ENCODE data around the gene NEURL1.
"Not testable (repeated sequence)": the region's sequence is repeated elsewhere in the genome, so short reads cannot be mapped to it uniquely, and the experiment has no call there.

The NEURL1 gene

DNA sequence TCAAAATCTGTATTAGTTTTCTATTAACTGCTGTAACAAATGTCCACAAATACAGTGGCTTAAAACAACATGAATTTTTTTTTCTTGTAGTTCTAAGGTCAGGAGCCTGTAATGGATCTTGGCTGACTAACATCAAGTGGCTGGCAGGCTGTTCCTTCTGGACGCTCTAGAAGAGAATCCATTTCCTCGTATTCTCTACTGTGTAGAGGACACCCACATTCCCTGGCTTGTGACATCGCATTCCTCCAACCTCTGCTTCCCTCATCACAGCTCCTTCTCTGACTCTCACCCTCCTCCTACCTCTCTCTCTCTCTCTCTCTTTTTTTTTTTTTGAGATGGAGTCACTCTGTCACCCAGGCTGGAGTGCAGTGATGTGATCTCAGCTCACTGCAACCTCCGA, 30.0 kb upstream of the NEURL1 start:
- DNase-seq (ENCODE audit: low read depth), result peak; percentile 37

DNA sequence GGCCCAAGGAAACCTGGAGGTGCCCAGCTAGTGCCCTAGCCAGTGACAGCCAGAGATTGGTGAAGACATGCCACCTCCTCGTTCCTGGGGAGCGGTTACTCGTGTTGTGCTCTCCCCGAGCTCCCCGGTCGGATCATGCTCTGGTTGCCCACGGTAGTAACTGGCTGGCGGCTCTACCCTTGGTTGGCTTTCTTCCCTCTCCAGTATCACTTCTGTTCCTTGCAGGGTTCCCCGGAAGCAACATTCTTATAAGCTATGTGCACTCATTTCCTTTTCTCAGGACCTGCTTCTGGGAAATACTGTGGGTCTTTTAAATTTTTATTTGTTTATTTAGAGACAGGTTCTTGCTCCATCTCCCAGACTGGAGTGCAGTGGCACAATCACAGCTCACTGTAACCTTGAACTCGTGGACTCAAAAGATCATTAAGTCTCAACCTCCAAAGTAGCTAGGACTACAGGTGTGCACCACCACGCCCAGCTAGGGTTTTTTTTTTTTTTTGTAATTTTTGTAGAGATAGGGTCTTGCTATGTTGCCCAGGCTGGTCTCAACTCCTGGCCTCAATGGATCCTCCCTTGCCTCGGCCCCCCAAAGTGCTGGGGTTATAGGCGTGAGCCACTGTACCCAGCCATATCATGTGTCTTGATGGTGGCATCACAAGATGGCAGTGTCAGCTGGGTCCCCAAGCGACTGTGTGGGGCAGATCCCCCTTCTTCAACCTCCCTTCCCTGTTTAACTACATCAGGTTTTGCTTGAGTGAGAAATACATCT, 27.9 kb upstream of the NEURL1 start:
- DNase-seq (ENCODE audit: low read depth), result no peak

DNA sequence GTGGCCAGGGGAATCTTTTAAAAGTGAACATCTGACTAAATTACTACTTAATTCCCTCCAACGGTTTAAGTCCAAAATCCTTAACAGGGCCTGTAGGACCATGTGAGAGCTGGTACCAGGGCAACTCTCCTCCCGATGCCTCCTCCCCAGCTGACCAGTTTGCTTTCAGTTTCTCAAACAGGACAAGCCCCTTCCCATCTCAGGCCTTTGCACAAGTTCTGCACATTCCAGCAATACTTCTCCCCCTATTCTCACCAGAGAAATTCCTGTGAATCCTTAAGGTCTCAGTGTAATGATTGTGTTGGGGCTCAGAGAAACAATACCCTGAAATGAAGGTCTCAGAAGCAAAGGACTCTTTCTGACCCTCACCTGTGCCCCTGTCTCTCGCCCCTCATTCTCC, 26.8 kb upstream of the NEURL1 start:
- peak; percentile 51 for DNase-seq (ENCODE audit: low read depth)

DNA sequence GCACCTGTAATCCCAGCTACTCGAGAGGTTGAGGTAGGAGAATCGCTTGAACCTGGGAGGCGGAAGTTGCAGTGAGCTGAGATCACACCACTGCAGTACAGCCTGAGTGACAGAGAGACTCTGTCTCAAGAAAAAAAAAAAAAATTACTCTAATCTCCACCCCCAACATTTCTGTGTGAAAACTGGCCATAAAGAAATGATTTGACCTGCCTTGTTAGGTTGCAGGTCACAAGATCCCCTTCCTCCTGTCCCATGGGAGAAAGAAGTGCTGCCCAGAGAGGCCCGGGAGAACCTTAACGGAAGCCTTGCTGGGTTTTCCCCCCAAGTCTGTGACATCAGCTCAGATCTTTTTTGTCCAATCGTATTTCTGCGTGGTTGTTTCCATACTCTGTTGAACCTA, 26.1 kb upstream of the NEURL1 start:
- no peak for DNase-seq (ENCODE audit: low read depth)

DNA sequence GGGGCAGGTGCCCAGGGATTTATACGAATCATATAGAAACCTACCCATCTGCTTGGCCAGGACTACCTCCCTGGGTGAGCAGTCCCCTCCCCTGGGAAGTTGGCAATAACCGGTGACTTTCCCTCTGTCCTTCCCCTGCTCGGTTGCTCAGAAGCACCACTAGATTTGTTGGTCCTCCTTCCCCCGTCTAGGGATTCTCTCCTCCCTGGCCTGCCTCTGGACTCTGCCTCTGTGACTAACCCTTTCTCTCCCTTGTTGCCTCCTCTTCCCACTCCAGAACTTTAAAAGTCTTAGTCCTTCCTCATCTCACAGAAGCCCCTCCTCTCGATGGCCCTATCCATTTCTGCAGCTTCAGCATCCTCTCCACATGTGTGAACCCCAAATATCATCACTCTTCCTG, 24.3 kb upstream of the NEURL1 start:
- DNase-seq (ENCODE audit: low read depth), result no peak

DNA sequence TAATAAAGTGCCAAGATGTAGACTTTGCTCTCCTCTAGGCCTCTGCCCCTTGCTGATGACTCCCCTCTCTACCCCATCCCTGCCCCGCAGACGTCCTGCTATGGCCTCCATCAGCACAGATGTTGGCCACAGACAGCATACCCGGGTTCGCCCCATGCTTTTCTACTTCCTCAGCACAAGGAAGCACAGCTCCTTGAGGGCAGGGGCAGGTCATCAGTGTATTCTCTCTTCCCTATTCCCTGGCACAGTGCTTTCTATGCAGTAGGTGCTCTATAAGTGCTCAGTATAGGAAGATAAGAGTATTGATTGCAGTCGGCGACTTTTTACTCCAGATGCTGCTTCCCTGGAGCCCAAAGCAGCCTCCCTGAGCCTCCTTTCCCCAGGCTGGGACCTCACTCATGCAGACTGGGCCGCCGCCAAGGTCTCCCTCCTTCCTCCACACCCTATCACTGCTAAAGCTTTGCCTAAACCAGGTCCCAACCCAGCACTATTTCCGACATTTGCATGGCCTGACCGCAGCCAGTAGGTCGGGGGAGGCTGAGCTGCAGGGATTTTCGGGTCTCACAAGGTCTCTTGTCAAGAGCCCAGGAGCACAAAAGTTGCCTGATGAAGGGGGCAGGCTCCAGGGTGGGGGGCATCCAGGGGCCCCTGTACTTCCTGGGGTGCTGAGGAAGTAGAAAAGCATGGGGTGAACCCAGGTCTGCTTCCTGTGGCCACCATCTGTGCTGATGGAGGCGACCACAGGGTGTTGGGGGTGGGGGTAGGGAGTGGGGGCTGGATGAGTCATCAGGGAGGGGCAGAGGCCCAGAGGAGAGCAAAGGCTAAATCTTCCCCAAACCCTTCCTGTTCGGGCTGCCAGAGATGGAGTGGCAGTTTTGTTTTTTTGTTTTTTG, 22.5 kb upstream of the NEURL1 start:
- DNase-seq (ENCODE audit: low read depth), result peak; percentile 30

DNA sequence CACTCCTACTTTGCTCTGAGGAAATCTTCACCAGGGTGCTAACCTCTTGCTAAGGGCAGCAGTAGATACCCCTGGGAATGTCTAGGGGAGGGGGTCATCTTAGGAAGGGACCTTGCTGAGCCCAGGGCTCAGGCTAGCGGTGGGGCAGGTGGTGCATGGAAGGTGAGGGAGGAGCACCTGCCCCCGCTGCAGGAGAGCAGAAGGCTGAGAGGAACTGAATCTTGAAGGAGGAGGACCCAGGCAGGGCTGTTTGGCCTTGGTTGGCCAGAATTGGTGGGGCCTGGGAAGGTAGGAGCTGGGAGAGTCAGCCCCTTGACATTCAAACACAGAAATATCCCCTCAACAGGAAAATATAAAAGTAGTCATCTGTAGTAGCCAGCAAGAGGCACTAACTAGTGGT, 21.5 kb upstream of the NEURL1 start:
- DNase-seq (ENCODE audit: low read depth), result no peak

DNA sequence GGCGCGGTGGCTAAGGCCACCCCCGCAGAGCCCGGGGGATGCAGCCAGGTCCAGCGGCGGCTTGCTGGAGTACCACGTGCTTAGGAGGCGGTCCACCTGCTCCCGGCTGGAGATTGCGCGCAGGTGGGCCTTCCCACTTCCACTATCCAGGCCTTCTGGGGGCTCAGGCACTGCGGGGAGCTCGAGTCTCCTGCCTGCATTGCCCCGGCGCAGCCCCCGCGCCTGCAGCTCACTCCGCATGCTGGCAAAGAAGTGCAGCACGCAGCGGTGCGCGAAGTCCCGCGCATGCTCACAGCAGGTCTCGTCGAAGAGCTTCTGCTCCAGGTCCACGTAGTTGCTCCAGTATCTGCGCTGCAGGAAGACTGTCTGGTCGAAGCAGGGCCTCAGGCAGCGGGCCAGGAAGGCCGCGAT, 20.2 kb upstream of the NEURL1 start:
- DNase-seq (ENCODE audit: low read depth), result no peak

DNA sequence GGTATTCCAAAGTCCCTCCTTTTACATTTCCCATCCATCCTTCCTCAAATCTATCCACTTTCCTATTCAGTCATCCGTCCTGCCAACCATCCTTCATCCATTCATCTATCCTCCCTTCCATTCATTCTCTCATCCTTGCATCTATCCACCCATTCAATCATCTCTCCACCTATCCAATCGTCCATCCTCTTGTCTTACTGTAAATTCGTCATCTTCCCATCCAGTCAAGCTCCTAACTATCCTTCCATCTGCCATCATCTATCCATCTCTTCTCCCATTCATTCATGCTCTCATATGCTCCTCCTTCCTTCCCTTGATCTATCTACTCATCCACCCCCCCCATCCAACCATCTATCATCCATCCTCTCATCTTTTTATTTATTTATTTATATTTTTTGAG, 19.4 kb upstream of the NEURL1 start:
- DNase-seq (ENCODE audit: low read depth), result no peak

DNA sequence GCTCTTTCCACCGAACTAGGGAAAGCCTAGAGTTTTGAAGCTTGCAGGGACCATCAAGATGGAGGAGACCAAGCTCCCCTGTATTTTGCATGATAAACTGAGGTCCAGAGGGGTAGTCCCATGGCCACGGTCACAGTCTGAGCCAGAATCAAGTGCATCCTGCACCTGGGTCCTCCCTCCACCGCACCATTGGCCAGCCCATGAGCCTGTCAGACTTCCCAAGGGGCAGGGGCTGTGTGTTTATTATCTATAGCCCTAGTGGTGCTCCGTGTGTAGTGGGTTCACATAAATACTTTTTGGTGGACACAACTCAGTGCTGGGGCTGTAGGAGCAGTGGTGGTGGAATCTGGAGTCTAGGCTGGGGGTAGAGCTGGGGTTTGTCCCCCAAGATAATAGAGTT, 18.1 kb upstream of the NEURL1 start:
- DNase-seq (ENCODE audit: low read depth), result no peak

DNA sequence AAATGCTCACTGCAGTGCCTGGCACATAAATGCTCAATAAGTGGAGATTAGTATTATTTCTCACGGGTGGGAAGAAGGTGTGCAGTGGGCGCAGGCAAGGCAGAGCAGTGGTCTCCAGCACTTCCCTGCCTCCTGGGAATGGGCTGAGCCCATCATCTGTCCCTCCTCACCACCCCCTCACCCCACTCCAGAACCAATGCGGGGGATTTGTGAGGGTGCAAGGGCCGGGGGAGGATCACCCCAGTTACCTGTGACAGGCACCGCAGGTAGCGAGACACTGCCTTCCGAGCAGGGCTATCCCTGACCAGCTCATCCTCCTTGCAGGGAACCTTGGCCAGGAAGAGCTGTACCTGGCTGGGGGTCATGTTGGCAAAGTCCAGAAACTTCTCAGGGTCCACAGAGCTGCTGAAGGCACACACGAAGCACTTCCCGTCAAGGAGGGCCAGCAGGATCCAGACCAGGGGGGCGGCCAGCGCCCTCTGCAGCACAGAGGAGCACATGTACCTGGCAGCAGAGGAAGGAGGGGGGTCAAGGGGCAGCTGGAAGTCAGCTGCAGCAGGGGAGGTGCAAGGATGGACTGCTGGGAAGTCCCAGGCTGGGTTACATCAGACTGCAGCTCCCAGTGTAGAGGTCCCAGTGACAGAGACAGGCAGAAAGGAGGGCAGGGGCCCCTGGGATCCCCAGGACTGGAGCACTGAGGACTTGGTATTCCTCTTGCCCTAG, 17.3 kb upstream of the NEURL1 start:
- peak; percentile 23 for DNase-seq (ENCODE audit: low read depth)

DNA sequence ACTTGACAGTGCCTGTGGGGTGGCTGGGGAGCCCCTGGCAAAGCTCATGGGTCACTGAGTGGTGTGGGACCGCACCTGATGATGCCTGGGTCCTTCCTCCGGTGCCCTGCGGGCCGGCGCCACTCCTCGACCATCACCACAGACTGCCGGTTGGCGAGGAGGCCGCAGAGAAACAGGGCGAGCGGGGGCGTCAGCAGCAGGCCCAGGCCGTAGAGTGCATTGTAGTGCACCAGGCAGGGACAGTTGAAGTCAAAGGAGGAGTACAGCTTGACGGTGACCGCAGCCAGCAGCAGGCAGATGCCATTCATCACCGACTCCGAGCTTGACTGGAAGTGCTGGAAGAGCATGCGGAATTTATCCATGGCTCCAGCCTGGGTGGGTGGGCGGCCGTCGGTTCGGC, 14.8 kb upstream of the NEURL1 start:
- no peak for DNase-seq (ENCODE audit: low read depth)

DNA sequence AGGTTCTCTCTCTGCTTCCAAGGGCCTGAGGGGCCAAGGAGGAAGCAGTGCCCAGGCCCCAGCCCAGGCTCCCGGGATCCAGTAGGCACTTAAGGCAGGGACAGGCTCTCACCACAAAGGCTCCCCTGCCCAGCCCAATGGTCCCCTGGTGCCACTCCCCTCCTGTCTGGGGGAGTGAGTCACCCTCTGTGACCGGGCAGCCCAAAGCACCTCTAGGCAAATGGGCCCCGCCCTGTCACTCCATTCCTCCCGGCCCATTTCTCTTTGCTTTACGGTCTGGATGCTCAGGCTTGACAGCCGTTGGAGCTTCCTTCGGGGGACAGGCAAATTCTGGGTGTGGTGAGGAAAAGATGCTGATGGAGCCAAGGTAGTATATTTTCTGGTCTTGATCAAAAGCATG, 14.4 kb upstream of the NEURL1 start, which contains the start of gene CALHM3:
TSS of gene CALHM3 (minus strand) at position 106 of the 400 bp plus-strand sequence. CDS start 208 bp downstream, outside the sequence.
- peak; percentile 54 for DNase-seq (ENCODE audit: low read depth)

DNA sequence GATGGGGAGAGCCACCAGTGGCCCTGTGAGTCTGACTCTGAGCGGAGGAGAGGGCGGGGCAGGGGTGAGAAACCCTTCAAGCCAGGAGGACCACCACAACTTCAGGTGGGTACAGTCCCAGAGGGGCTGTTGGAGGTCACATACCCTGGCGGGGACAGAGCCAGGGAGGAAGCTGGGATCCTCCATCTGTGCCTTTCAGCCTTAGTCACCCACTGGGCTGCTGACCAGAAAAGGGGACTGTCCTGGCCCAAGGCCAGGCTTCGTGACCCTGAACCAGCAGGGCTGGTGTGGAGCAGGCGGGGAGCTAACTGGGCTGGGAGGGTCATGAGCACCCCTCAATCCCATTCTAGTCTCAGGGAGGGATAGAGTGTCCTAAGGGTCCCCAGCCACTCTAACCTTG, 13.0 kb upstream of the NEURL1 start:
- DNase-seq (ENCODE audit: low read depth), result peak; percentile 68

DNA sequence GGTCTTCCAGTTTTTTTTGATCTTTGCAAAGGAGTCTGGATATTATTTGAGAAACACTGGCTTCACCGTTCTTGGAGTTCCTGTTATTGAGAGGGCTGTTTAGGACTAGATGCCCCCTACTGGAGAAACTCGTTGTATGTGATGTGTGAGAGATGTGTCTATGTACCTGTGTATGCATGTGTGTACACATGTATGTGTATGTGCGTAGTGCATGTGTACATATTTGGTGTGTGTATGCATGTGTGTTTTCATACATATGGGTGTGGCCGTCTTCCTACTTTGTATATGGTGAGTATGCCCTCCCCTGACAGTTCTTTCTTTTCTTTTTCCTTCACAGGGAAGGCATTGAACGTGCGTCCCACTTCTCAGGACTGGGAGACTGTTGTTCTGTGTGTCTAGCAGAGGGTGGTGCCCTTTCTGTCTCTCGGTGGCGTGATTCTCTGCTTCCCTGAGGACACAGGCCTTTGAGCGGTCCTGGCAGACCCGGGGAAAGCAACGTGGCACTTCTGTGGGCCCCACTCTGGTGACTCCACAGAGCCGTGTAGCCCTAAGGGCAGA, 11.5 kb upstream of the NEURL1 start:
- DNase-seq (ENCODE audit: low read depth), result peak; percentile 74

DNA sequence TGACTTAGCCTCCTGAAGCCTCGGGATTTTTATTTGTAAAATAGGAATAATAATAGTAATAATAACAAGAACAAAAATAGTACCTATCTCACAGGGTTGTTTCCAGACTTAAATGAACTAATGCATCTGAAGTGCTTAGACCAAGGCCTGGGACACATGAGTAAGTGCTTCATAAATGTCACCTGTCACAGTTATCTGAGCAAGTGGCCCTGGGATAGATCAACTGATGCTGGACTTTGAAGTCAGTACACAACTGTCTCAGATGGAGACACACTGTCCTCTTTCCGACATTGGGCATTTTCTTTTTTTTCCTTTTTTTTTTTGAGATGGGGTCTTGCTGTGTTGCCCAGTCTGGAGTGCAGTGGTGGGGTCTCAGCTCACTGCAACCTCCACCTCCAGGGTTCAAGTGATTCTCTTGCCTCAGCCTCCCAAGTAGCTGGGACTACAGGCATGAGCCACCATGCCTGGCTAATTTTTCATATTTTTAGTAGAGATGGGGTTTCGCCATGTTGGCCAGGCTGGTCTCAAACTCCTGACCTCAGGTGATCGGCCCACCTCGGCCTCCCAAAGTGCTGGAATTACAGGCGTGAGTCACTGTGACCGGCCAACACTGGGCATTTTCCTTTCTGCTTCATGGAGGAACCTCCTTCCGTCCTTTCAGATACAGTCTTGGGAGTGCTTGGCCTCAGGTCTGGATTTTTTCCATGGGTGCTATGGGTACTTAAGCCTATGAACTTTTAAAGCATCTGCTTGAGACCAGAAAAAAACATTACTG, 6.7 kb upstream of the NEURL1 start:
- DNase-seq (ENCODE audit: low read depth), result not testable (repeated sequence)

DNA sequence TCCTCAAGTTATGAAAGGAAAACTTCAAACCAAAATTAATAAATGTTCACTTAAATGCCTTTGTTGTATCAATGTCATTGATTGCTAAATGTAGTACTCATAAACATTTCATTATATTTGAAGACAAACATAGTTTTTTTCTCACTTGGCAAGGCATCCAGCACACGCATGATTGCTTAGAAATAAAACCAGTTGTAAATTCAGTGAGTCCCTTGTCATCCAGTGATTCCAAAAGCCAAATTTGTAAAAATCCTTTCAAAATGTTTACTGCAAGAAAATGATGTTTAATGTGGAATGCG, 6.1 kb upstream of the NEURL1 start:
- no peak for DNase-seq (ENCODE audit: low read depth)

DNA sequence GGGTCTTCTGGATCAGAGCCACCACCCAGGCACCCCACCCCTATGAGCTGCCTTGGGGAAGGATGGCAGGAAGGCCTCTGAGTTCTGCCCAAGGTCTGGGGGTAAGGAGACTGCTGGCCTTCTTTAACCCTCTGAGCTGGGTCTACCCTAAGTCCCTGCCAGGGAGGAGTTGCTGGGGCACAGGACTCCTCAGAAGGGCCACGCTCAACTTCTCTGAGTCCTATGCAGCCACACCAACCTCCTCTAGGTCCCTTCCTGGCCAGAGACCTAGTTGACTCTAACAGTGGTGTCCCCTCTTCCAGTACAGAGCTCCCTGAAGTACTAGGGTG, 2.6 kb upstream of the NEURL1 start:
- no peak for DNase-seq (ENCODE audit: low read depth)

DNA sequence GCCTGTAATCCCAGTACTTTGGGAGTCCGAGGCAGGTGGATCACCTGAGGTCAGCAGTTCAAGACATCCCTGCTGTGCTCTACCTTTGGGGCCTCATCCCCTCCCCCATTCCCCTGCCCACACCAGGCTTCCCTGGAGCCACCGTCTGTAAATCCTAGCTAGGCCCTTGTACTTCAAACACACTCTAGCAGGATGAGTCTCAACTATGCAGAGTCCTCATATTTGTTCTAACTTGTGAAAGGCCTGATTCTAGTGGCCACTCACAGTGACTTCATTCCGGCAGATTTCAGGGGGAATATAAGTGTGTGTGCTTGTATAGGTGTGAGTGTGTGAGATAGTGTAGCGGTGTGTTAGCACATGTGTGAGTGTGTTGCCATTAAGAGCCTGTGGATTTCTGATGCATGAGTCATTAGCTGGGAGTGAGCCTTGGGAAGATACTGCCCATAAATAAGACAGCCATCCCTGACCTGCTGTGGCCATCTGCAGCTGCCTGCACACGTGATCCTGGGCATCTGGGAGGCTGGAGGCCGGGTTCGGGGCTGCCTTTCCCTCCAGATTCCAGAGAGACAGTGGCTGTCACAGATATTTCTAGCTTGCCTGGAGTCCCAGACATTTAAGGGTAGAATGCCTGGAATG, 1.7 kb upstream of the NEURL1 start:
- DNase-seq (ENCODE audit: low read depth), result peak; percentile 98

DNA sequence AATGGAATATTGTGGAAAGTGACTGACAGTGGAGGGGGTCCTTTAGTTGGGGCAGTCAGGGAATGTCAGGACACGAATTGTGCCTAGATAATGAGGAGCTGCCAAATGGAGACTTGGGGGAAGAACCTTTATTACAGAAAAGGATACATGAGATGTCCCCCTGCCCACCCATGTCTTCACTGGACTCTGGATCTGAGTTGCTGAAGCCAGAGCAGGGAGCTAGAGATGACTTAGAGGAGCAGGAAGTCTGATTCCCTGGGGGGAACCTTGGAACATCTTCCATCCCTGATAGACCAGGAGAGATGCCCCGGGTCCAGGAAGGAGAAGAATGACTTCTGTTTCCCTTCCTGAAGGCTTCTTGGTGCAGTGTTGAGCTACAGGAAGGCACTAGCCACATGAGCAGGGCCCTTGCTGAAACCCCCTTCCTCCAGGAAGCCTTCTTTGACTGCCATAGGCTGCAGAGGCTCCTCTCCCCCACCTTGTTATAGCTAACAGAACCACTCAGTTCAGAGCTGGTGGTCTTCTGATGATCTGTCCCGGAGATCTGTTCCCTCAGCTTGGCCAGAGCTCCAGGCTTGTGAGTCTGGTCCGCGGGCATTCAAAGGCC, 747 bp upstream of the NEURL1 start:
- peak; percentile 10 for DNase-seq (ENCODE audit: low read depth)

Measured in EH (cell line).